ENCODE data around the gene DBF4B. TPM values are rescaled to one million over a fixed set of nuclear protein-coding genes. Genes with fewer than 3 reads are reported as not detected.

DBF4B gene
- total and polyA plus RNA-seq, 2 donors from 2014 or later = 1.8 to 3.5 TPM

- DNase-seq (peak in 1 of 5 donors; percentile 65), FAIRE-seq (no peak)
- intact Hi-C loops (cut with DNase I) = no loop called here
- no peaks in the 10 kb centered on the region for H3K36me3 ChIP-seq (ENCODE audit: control insufficient read depth in 2 of 3, insufficient read depth in 3 of 3, low read length in 3 of 3)
- H3K4me1 ChIP-seq (ENCODE audit: control insufficient read depth in 2 of 3, insufficient read depth in 2 of 3, low read depth in 1 of 3, low read length in 3 of 3) = no peaks in the 10 kb centered on the region
- H3K4me3 ChIP-seq (ENCODE audit: low read length in 3 of 3) = no peak overlapping the region
- no peaks in the 10 kb centered on the region for H3K27me3 ChIP-seq (ENCODE audit: control insufficient read depth, insufficient read depth, low read length)
- no peak overlapping the region for H3K9ac ChIP-seq (ENCODE audit: low read length in 3 of 3)
- no peak overlapping the region for H3K27ac ChIP-seq (ENCODE audit: low read depth in 2 of 2, low read length in 2 of 2)
- H3K9me3 ChIP-seq (ENCODE audit: control insufficient read depth in 2 of 3, insufficient read depth in 1 of 3, low read length in 3 of 3) = no peaks in the 10 kb centered on the region
- TF ChIP-seq, protein P1, sequence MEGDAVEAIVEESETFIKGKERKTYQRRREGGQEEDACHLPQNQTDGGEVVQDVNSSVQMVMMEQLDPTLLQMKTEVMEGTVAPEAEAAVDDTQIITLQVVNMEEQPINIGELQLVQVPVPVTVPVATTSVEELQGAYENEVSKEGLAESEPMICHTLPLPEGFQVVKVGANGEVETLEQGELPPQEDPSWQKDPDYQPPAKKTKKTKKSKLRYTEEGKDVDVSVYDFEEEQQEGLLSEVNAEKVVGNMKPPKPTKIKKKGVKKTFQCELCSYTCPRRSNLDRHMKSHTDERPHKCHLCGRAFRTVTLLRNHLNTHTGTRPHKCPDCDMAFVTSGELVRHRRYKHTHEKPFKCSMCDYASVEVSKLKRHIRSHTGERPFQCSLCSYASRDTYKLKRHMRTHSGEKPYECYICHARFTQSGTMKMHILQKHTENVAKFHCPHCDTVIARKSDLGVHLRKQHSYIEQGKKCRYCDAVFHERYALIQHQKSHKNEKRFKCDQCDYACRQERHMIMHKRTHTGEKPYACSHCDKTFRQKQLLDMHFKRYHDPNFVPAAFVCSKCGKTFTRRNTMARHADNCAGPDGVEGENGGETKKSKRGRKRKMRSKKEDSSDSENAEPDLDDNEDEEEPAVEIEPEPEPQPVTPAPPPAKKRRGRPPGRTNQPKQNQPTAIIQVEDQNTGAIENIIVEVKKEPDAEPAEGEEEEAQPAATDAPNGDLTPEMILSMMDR (IDR thresholded peaks at IDR 0.05; ENCODE audit: borderline replicate concordance, extremely low read depth, insufficient read depth) = no peak
Measured at GRCh38 chr17:44786551-44787081, 78.2 kb downstream of the DBF4B start.

DNA sequence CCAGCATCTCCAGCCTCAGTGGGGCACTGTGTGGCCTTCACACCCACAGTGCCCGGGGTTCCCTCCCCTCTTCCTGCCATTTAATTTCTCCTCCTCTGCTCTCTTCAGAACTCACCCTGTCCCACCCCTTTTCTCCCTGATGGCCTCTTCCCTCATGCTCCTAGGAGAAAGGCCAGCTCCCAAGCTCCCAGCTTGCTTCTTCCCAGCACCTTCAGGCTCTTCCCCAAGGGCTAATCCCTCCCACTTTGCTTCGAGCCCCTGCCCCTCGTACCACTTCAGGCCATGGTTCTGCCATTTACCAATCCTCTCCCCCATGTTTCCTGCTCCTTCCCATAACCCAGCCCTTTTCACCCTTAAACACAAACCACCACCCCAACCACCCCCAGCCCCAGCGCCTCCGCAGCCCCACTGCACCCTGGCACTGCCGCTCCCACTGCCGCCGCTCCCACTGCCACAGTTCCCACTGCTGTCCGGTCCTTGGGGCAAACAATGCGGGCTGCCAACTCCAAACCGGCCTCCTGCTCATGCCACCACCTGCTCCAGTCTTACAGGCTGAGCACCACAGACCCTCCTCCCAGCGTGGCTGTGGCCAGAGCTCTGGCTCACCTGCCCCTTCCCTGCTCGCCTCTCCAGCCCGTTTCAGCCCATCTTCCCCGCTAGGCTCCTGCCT, 78.9 kb downstream of the DBF4B start:
- Histone ChIP-seq H3K27ac (ENCODE audit: low read depth in 2 of 2, low read length in 2 of 2) (no peak overlapping the region), H3K36me3 (ENCODE audit: control insufficient read depth in 2 of 3, insufficient read depth in 3 of 3, low read length in 3 of 3) (no peaks in the 10 kb centered on the region), H3K4me1 (ENCODE audit: control insufficient read depth in 2 of 3, insufficient read depth in 2 of 3, low read depth in 1 of 3, low read length in 3 of 3) (no peaks in the 10 kb centered on the region), H3K9ac (ENCODE audit: low read length in 3 of 3) (no peak overlapping the region), H3K27me3 (ENCODE audit: control insufficient read depth, insufficient read depth, low read length) (no peaks in the 10 kb centered on the region), H3K9me3 (ENCODE audit: control insufficient read depth in 2 of 3, insufficient read depth in 1 of 3, low read length in 3 of 3) (no peaks in the 10 kb centered on the region), H3K4me3 (ENCODE audit: low read length in 3 of 3) (no peak overlapping the region)
- FAIRE-seq = no peak
- peak in 1 of 5 donors; percentile 44 for DNase-seq
- TF ChIP-seq, protein P1 (IDR thresholded peaks at IDR 0.05; ENCODE audit: borderline replicate concordance, extremely low read depth, insufficient read depth) = no peak
- intact Hi-C loops (cut with DNase I) = no loop called here

DNA sequence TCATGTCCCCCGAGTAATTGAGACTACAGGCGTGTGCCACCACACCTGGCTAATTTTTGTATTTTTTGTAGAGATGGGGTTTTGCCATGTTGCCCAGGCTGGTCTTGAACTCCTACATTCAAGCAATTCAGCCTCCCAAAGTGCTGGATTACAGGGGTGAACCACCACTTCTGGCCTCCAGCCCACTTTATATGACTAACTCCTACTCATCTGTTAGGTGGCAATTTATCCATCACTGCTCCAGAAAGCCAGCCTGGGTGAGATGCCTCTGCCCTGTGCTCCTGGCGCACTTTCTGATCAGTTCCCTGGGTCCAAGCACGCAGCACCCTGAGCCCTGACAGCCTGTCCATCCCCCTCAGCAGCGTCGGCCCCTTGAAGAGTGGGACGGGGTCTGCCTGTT, 79.7 kb downstream of the DBF4B start:
- Histone ChIP-seq H3K27ac (ENCODE audit: low read depth in 2 of 2, low read length in 2 of 2) (no peak overlapping the region), H3K4me1 (ENCODE audit: control insufficient read depth in 2 of 3, insufficient read depth in 2 of 3, low read depth in 1 of 3, low read length in 3 of 3) (no peaks in the 10 kb centered on the region), H3K4me3 (ENCODE audit: low read length in 3 of 3) (no peak overlapping the region), H3K27me3 (ENCODE audit: control insufficient read depth, insufficient read depth, low read length) (no peaks in the 10 kb centered on the region), H3K9ac (ENCODE audit: low read length in 3 of 3) (no peak overlapping the region), H3K36me3 (ENCODE audit: control insufficient read depth in 2 of 3, insufficient read depth in 3 of 3, low read length in 3 of 3) (no peaks in the 10 kb centered on the region), H3K9me3 (ENCODE audit: control insufficient read depth in 2 of 3, insufficient read depth in 1 of 3, low read length in 3 of 3) (no peaks in the 10 kb centered on the region)
- intact Hi-C loops (cut with DNase I) = no loop called here
- no peak for FAIRE-seq
- TF ChIP-seq, protein P1 (IDR thresholded peaks at IDR 0.05; ENCODE audit: borderline replicate concordance, extremely low read depth, insufficient read depth) = no peak
- peak in 1 of 5 donors; percentile 38 for DNase-seq
